Measurements from ENCODE around the gene TRPM3.

The TRPM3 gene

GRCh38 chr9:71004196-71004595, 117.2 kb downstream of the TRPM3 start:
- peaks cover 5% of the 10 kb centered on the region for H3K9me3 ChIP-seq (ENCODE audit: control insufficient read depth, low read length)
- H3K36me3 ChIP-seq (ENCODE audit: control insufficient read depth, insufficient read depth, low read length): no peaks in the 10 kb centered on the region
- H3K4me1 ChIP-seq (ENCODE audit: control insufficient read depth, insufficient read depth, low read length, poor library complexity, severe bottlenecking): no peaks in the 10 kb centered on the region
- H3K4me3 ChIP-seq (ENCODE audit: extremely low read depth, insufficient read depth, low read length, poor library complexity, severe bottlenecking): no peak overlapping the region
- no CpG with 5 or more reads among the region's 4 CpGs for WGBS, 2 experiments (ENCODE audit: insufficient coverage in 2 of 2)
- no peak overlapping the region for H3K27ac ChIP-seq (ENCODE audit: low read depth, low read length, severe bottlenecking)

DNA sequence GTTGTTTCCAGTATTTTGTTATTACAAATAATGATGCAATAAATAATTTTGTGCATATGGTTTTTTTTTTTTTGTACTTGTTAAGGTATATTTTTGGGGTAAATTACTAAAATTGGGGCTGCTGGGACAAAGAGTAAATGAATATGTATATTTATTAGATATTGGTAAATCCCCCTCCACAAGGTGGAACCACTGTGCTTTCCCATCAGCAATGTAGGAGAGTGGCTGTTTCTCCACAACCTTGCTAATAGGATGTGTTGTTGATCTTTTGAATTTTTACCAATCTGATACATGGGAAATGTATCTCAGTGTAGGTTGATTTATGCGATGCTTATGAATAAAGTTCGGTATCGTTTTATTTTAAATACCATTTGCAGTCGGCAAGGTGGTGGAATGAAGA, 118.1 kb downstream of the TRPM3 start:
- H3K9me3 ChIP-seq (ENCODE audit: control insufficient read depth, low read length): peaks cover 5% of the 10 kb centered on the region
- H3K36me3 ChIP-seq (ENCODE audit: control insufficient read depth, insufficient read depth, low read length): no peaks in the 10 kb centered on the region
- H3K4me3 ChIP-seq (ENCODE audit: extremely low read depth, insufficient read depth, low read length, poor library complexity, severe bottlenecking): no peak overlapping the region
- H3K27ac ChIP-seq (ENCODE audit: low read depth, low read length, severe bottlenecking): no peak overlapping the region
- no CpG with 5 or more reads among the region's 4 CpGs for WGBS, 2 experiments (ENCODE audit: insufficient coverage in 2 of 2)
- H3K4me1 ChIP-seq (ENCODE audit: control insufficient read depth, insufficient read depth, low read length, poor library complexity, severe bottlenecking): no peaks in the 10 kb centered on the region

DNA sequence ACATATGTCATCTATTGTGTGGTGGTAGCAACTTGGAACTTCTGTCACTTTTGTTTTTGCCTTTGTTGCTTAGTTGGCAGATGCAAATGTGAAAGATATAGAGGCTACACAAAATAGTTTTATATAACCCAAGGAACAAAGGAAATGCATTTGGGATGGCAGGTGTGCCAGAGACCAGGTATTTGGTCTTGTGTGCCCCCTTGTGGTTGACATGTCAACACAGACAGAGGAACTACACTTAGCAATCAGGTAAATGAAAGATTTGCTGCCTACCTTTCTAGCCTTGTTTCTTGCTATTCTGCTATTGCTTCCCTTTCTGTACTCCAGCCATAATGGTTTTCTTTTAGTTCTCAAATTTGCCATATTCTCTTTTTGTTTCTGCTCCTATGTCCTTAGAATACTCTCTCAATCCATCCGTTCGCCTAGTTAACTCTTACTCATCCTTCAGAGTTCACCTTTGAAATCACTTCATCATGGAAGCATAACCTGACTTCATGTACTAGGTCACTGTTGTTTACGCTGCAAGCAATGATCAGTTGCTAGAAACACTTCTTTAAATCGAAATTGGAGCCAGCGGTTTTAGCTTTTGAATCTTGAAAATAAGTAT, 119.5 kb downstream of the TRPM3 start:
- WGBS, 2 experiments (ENCODE audit: insufficient coverage in 2 of 2): 82 to 87% methylated on average over 3 to 5 of the region's 5 CpGs
- no peaks in the 10 kb centered on the region for H3K4me1 ChIP-seq (ENCODE audit: control insufficient read depth, insufficient read depth, low read length, poor library complexity, severe bottlenecking)
- peaks cover 5% of the 10 kb centered on the region for H3K9me3 ChIP-seq (ENCODE audit: control insufficient read depth, low read length)
- no peak overlapping the region for H3K27ac ChIP-seq (ENCODE audit: low read depth, low read length, severe bottlenecking)
- H3K36me3 ChIP-seq (ENCODE audit: control insufficient read depth, insufficient read depth, low read length): no peaks in the 10 kb centered on the region
- H3K4me3 ChIP-seq (ENCODE audit: extremely low read depth, insufficient read depth, low read length, poor library complexity, severe bottlenecking): no peak overlapping the region

- Histone ChIP-seq H3K4me1 (ENCODE audit: control insufficient read depth, insufficient read depth, low read length, poor library complexity, severe bottlenecking) (no peaks in the 10 kb centered on the region), H3K9me3 (ENCODE audit: control insufficient read depth, low read length) (no peaks in the 10 kb centered on the region), H3K27ac (ENCODE audit: low read depth, low read length, severe bottlenecking) (no peak overlapping the region), H3K36me3 (ENCODE audit: control insufficient read depth, insufficient read depth, low read length) (no peaks in the 10 kb centered on the region), H3K4me3 (ENCODE audit: extremely low read depth, insufficient read depth, low read length, poor library complexity, severe bottlenecking) (no peak overlapping the region)
- 60% methylated on average over 1 of the region's 1 CpG; no CpG with 5 or more reads in 1 of the 2 experiments for WGBS, 2 experiments (ENCODE audit: insufficient coverage in 2 of 2)
Measured at GRCh38 chr9:70998962-70999361, 122.5 kb downstream of the TRPM3 start.

DNA sequence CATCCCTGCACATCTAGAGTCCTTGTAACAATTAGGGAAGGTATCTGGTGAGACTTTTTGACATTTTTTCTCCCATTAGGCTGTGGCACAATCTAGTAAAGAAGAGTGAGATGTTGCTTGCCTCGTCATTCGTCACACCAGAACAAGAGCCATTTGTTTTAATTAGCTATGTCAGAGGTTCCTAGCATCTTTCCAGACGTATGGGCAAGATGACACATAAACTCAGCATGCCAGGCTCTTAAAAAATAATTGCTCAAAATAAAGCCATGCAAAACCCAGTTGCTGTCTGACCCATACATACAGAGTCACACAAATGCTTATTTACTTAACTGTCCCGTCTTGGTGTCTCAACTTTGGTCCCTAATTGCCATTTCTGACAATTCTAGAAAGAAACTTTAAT, 125.9 kb downstream of the TRPM3 start:
- H3K4me1 ChIP-seq (ENCODE audit: control insufficient read depth, insufficient read depth, low read length, poor library complexity, severe bottlenecking): no peaks in the 10 kb centered on the region
- WGBS, 2 experiments (ENCODE audit: insufficient coverage in 2 of 2): 75 to 88% methylated on average over 1 to 4 of the region's 4 CpGs
- no peaks in the 10 kb centered on the region for H3K36me3 ChIP-seq (ENCODE audit: control insufficient read depth, insufficient read depth, low read length)
- no peaks in the 10 kb centered on the region for H3K9me3 ChIP-seq (ENCODE audit: control insufficient read depth, low read length)
- H3K4me3 ChIP-seq (ENCODE audit: extremely low read depth, insufficient read depth, low read length, poor library complexity, severe bottlenecking): no peak overlapping the region
- no peak overlapping the region for H3K27ac ChIP-seq (ENCODE audit: low read depth, low read length, severe bottlenecking)

GRCh38 chr9:70994582-70994981, 126.8 kb downstream of the TRPM3 start:
- Histone ChIP-seq H3K9me3 (ENCODE audit: control insufficient read depth, low read length) (no peaks in the 10 kb centered on the region), H3K36me3 (ENCODE audit: control insufficient read depth, insufficient read depth, low read length) (no peaks in the 10 kb centered on the region), H3K4me1 (ENCODE audit: control insufficient read depth, insufficient read depth, low read length, poor library complexity, severe bottlenecking) (no peaks in the 10 kb centered on the region), H3K4me3 (ENCODE audit: extremely low read depth, insufficient read depth, low read length, poor library complexity, severe bottlenecking) (no peak overlapping the region), H3K27ac (ENCODE audit: low read depth, low read length, severe bottlenecking) (no peak overlapping the region)
- WGBS, 2 experiments (ENCODE audit: insufficient coverage in 2 of 2): 59 to 67% methylated on average over 2 of the region's 2 CpGs

DNA sequence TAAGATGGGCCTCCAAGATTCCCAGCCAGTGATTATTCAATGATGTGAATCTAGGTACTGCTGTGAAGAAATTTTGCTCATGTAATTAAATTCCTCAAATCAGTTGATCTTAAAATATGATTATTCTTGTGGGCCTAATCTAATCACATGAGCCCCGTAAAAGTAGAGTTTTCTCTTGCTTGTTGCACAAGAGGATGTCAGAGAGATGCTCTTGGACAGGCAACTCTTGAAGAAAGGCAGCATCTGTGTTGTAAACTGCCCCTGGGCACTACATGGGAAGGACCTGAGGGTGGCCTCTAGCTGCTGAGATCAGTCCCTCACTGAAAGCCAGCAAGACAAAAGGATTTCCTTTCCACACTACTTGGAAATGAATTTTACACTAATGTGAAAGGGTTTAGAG, 132.9 kb downstream of the TRPM3 start:
- no peak overlapping the region for H3K27ac ChIP-seq (ENCODE audit: low read depth, low read length, severe bottlenecking)
- WGBS, 2 experiments (ENCODE audit: insufficient coverage in 2 of 2): 86% methylated on average over 1 of the region's 1 CpG; no CpG with 5 or more reads in 1 of the 2 experiments
- H3K4me3 ChIP-seq (ENCODE audit: extremely low read depth, insufficient read depth, low read length, poor library complexity, severe bottlenecking): no peak overlapping the region
- H3K9me3 ChIP-seq (ENCODE audit: control insufficient read depth, low read length): no peaks in the 10 kb centered on the region
- no peaks in the 10 kb centered on the region for H3K4me1 ChIP-seq (ENCODE audit: control insufficient read depth, insufficient read depth, low read length, poor library complexity, severe bottlenecking)
- no peaks in the 10 kb centered on the region for H3K36me3 ChIP-seq (ENCODE audit: control insufficient read depth, insufficient read depth, low read length)

- WGBS, 2 experiments (ENCODE audit: insufficient coverage in 2 of 2): no CpG with 5 or more reads among the region's 1 CpG
- H3K4me1 ChIP-seq (ENCODE audit: control insufficient read depth, insufficient read depth, low read length, poor library complexity, severe bottlenecking): no peaks in the 10 kb centered on the region
- no peak overlapping the region for H3K27ac ChIP-seq (ENCODE audit: low read depth, low read length, severe bottlenecking)
- no peaks in the 10 kb centered on the region for H3K36me3 ChIP-seq (ENCODE audit: control insufficient read depth, insufficient read depth, low read length)
- H3K9me3 ChIP-seq (ENCODE audit: control insufficient read depth, low read length): no peaks in the 10 kb centered on the region
- no peak overlapping the region for H3K4me3 ChIP-seq (ENCODE audit: extremely low read depth, insufficient read depth, low read length, poor library complexity, severe bottlenecking)
Measured at GRCh38 chr9:70987986-70988385, 133.4 kb downstream of the TRPM3 start.

DNA sequence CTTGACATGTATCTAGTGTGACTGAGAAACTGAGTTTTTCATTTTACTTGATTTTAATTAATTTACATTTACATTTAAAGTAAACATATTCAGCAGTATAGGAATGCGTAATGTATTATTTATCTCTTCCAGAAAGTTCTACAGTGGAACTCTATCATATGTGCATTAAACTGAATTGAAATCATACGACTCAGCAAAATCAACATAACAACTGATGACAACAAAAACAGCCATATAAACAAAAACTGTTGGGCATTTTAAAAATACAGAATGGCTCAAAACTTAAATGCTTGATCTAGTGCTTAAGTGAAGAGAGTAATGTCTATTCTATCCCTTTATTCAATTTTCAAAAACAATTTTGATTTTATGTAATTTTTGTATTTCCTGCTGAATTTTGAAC, 134.4 kb downstream of the TRPM3 start:
- H3K27ac ChIP-seq (ENCODE audit: low read depth, low read length, severe bottlenecking): no peak overlapping the region
- no peaks in the 10 kb centered on the region for H3K4me1 ChIP-seq (ENCODE audit: control insufficient read depth, insufficient read depth, low read length, poor library complexity, severe bottlenecking)
- no peaks in the 10 kb centered on the region for H3K36me3 ChIP-seq (ENCODE audit: control insufficient read depth, insufficient read depth, low read length)
- no peaks in the 10 kb centered on the region for H3K9me3 ChIP-seq (ENCODE audit: control insufficient read depth, low read length)
- WGBS, 2 experiments (ENCODE audit: insufficient coverage in 2 of 2): no CpG with 5 or more reads among the region's 2 CpGs
- H3K4me3 ChIP-seq (ENCODE audit: extremely low read depth, insufficient read depth, low read length, poor library complexity, severe bottlenecking): no peak overlapping the region

- WGBS, 2 experiments (ENCODE audit: insufficient coverage in 2 of 2): no CpG with 5 or more reads among the region's 1 CpG
- no peak overlapping the region for H3K27ac ChIP-seq (ENCODE audit: low read depth, low read length, severe bottlenecking)
- H3K4me1 ChIP-seq (ENCODE audit: control insufficient read depth, insufficient read depth, low read length, poor library complexity, severe bottlenecking): no peaks in the 10 kb centered on the region
- no peaks in the 10 kb centered on the region for H3K36me3 ChIP-seq (ENCODE audit: control insufficient read depth, insufficient read depth, low read length)
- no peaks in the 10 kb centered on the region for H3K9me3 ChIP-seq (ENCODE audit: control insufficient read depth, low read length)
- no peak overlapping the region for H3K4me3 ChIP-seq (ENCODE audit: extremely low read depth, insufficient read depth, low read length, poor library complexity, severe bottlenecking)
Measured at GRCh38 chr9:70983723-70984295, 137.6 kb downstream of the TRPM3 start.

- no peaks in the 10 kb centered on the region for H3K9me3 ChIP-seq (ENCODE audit: control insufficient read depth, low read length)
- H3K4me3 ChIP-seq (ENCODE audit: extremely low read depth, insufficient read depth, low read length, poor library complexity, severe bottlenecking): no peak overlapping the region
- H3K4me1 ChIP-seq (ENCODE audit: control insufficient read depth, insufficient read depth, low read length, poor library complexity, severe bottlenecking): no peaks in the 10 kb centered on the region
- H3K27ac ChIP-seq (ENCODE audit: low read depth, low read length, severe bottlenecking): no peak overlapping the region
- WGBS, 2 experiments (ENCODE audit: insufficient coverage in 2 of 2): no CpG with 5 or more reads among the region's 1 CpG
- H3K36me3 ChIP-seq (ENCODE audit: control insufficient read depth, insufficient read depth, low read length): no peaks in the 10 kb centered on the region
Measured at GRCh38 chr9:70981312-70981711, 140.1 kb downstream of the TRPM3 start.
